Neural progenitor cell (in vitro differentiated cells): Measurements from ENCODE around the gene ZNF133. TPM values are rescaled to one million over a fixed set of nuclear protein-coding genes. Genes with fewer than 3 reads are reported as not detected.

Experiments used
- DNase-seq: peaks from one replicate; pipeline ENCODE4 v3.0.0-alpha.2; 2016; ENCODE audit warnings: low spot score
- H2AFZ ChIP-seq: fragments of 200-600 bp; sonication (generic); replicated peaks from 2 replicates; pipeline ENCODE4 v1.6.1; 2016; ENCODE audit warnings: antibody characterized with exemption
- H3F3A ChIP-seq: fragments of 200-600 bp; sonication (generic); 2 replicates; pipeline ENCODE4 v1.6.1; 2016; ENCODE audit warnings: antibody characterized with exemption, low read depth
- H3K27ac ChIP-seq: fragments of 200-600 bp; sonication (generic); 2 replicates; pipeline ENCODE4 v1.5.1; 2016; ENCODE audit warnings: mild to moderate bottlenecking
- H3K27me3 ChIP-seq: fragments of 200-600 bp; sonication (generic); 2 replicates; pipeline ENCODE4 v1.6.1; 2016; ENCODE audit warnings: mild to moderate bottlenecking, moderate library complexity
- H3K36me3 ChIP-seq: fragments of 200-600 bp; sonication (generic); 2 replicates; pipeline ENCODE4 v1.5.1; 2016
- H3K4me1 ChIP-seq: fragments of 200-600 bp; sonication (generic); 2 replicates; pipeline ENCODE4 v1.6.1; 2016; ENCODE audit warnings: mixed run types
- H3K4me2 ChIP-seq: fragments of 200-600 bp; sonication (generic); 2 replicates; pipeline ENCODE4 v1.6.1; 2016
- H3K4me3 ChIP-seq: fragments of 200-600 bp; sonication (generic); 2 replicates; pipeline ENCODE4 v1.5.1; 2016
- H3K79me2 ChIP-seq: fragments of 200-600 bp; sonication (generic); 2 replicates; pipeline ENCODE4 v1.6.1; 2016; ENCODE audit warnings: low read depth
- H3K9ac ChIP-seq: fragments of 200-600 bp; sonication (generic); 2 replicates; pipeline ENCODE4 v1.6.1; 2016
- H3K9me3 ChIP-seq: fragments of 200-600 bp; sonication (generic); 2 replicates; pipeline ENCODE4 v1.5.1; 2016; ENCODE audit warnings: low read depth
- H4K20me1 ChIP-seq: fragments of 200-600 bp; sonication (generic); 2 replicates; pipeline ENCODE4 v1.6.1; 2016; ENCODE audit warnings: low read depth
- H3K27ac Mint-ChIP-seq: 3 replicates; pipeline ENCODE4 v1.8.0; 2021; ENCODE audit warnings: mixed read lengths
- H3K27me3 Mint-ChIP-seq: 2 replicates; pipeline ENCODE4 v1.8.0; 2022; ENCODE audit warnings: low read depth, mild to moderate bottlenecking, inconsistent platforms, moderate library complexity, mixed read lengths; ENCODE audit not compliant: insufficient read depth
- H3K36me3 Mint-ChIP-seq: 3 replicates; pipeline ENCODE4 v1.8.0; 2021; ENCODE audit warnings: mixed read lengths
- H3K4me1 Mint-ChIP-seq: 3 replicates; pipeline ENCODE4 v1.8.0; 2021; ENCODE audit warnings: mixed read lengths
- H3K4me3 Mint-ChIP-seq: 3 replicates; pipeline ENCODE4 v1.8.0; 2021; ENCODE audit warnings: mild to moderate bottlenecking, moderate library complexity, mixed read lengths
- H3K9me3 Mint-ChIP-seq: 3 replicates; pipeline ENCODE4 v1.8.0; 2020; ENCODE audit warnings: mixed read lengths
- EZH2 ChIP-seq: fragments of 200-600 bp; sonication (generic); IDR thresholded peaks from 2 replicates; pipeline ENCODE4 v1.6.1; 2017; ENCODE audit warnings: antibody characterized with exemption, mild to moderate bottlenecking, moderate library complexity
- EZH2phosphoT487 ChIP-seq: fragments of 200-600 bp; sonication (generic); IDR thresholded peaks from 2 replicates; pipeline ENCODE4 v1.6.1; 2017; ENCODE audit warnings: antibody characterized with exemption
- small RNA-seq: library from RNA; depleted of rRNA; stranded (forward); fragments of <200 nt; gene quantifications from one replicate; pipeline ENCODE3, GENCODE V24; 2015
- total RNA-seq: library from RNA; depleted of rRNA; stranded (reverse); fragments of >200 nt; gene quantifications from 2 replicates; pipeline ENCODE4 v1.2.3, GENCODE V29; 2015; ENCODE audit warnings: low replicate concordance
- TF ChIP-seq, protein P1 (sequence below): fragments of 200-600 bp; sonication (generic); IDR thresholded peaks from 2 replicates; pipeline ENCODE4 v1.5.1; 2017; ENCODE audit warnings: antibody characterized with exemption, mild to moderate bottlenecking

ZNF133 gene
- total RNA-seq, 1 donor from 2014 or later: 24.8 TPM

DNA sequence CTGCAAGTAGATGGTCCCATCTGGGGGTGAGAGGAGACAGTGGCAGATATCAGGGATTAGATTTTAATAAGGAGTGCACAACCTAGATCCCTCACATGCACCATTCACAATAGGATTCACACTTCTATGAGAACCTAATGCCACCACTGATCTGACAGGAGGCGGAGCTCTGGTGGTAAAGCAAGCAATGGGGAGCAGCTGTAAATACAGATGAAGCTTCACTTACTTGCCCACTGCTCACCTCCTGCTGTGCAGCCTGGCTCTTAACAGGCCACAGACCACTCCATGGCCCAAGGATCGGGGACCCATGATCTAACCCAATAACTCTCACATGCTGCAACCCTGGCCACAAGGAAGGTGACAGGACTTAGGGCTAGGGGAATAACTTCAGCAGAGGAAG, 75.4 kb downstream of the ZNF133 start:
- DNase-seq: no peak
- peaks cover 4% of the 10 kb centered on the region for H3K27me3 Mint-ChIP-seq
- H3K27ac Mint-ChIP-seq: no peak overlapping the region
- H3F3A ChIP-seq: no peaks in the 10 kb centered on the region
- H3K4me1 ChIP-seq: no peaks in the 10 kb centered on the region
- H3K27me3 ChIP-seq: no peaks in the 10 kb centered on the region
- H3K9me3 ChIP-seq: no peaks in the 10 kb centered on the region
- no peaks in the 10 kb centered on the region for H3K4me1 Mint-ChIP-seq
- TF ChIP-seq EZH2phosphoT487: no peak
- TF ChIP-seq, protein P1, sequence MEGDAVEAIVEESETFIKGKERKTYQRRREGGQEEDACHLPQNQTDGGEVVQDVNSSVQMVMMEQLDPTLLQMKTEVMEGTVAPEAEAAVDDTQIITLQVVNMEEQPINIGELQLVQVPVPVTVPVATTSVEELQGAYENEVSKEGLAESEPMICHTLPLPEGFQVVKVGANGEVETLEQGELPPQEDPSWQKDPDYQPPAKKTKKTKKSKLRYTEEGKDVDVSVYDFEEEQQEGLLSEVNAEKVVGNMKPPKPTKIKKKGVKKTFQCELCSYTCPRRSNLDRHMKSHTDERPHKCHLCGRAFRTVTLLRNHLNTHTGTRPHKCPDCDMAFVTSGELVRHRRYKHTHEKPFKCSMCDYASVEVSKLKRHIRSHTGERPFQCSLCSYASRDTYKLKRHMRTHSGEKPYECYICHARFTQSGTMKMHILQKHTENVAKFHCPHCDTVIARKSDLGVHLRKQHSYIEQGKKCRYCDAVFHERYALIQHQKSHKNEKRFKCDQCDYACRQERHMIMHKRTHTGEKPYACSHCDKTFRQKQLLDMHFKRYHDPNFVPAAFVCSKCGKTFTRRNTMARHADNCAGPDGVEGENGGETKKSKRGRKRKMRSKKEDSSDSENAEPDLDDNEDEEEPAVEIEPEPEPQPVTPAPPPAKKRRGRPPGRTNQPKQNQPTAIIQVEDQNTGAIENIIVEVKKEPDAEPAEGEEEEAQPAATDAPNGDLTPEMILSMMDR: no peak
- TF ChIP-seq EZH2: no peak
- no peak overlapping the region for H3K27ac ChIP-seq
- H2AFZ ChIP-seq: no peak overlapping the region
- H3K9me3 Mint-ChIP-seq: peaks cover 3% of the 10 kb centered on the region
- no peaks in the 10 kb centered on the region for H3K79me2 ChIP-seq
- H3K4me2 ChIP-seq: no peak overlapping the region
- no peak overlapping the region for H3K4me3 Mint-ChIP-seq
- H3K36me3 ChIP-seq: no peaks in the 10 kb centered on the region
- H3K4me3 ChIP-seq: no peak overlapping the region
- no peak overlapping the region for H3K9ac ChIP-seq
- no peaks in the 10 kb centered on the region for H3K36me3 Mint-ChIP-seq
- H4K20me1 ChIP-seq: no peaks in the 10 kb centered on the region

DNA sequence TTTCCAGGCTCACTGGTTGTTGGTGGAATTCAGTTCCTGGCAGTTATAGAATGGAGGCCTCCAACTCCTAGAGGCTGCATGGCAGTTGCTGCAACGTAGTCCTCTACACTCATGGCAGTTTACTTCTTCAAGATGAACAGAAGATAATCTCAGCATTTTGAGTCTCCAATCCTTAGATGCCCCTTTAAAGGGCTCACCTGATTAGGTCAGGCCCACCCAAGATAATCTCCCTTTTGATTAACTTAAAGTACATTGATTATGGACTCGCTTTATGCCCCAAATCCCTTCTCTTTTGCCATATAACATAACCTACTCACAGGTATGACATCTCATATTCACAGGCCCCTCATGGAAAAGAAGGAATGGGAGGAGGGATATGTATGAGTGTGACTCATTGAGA, 76.4 kb downstream of the ZNF133 start:
- H3K4me3 ChIP-seq: no peak overlapping the region
- Mint-ChIP-seq H3K4me3 (no peak overlapping the region), H3K4me1 (no peaks in the 10 kb centered on the region), H3K9me3 (peaks cover 3% of the 10 kb centered on the region), H3K36me3 (no peaks in the 10 kb centered on the region), H3K27ac (no peak overlapping the region), H3K27me3 (peaks cover 4% of the 10 kb centered on the region)
- no peak overlapping the region for H2AFZ ChIP-seq
- no peak overlapping the region for H3K4me2 ChIP-seq
- no peaks in the 10 kb centered on the region for H3F3A ChIP-seq
- TF ChIP-seq EZH2phosphoT487: no peak
- TF ChIP-seq, protein P1: no peak
- TF ChIP-seq EZH2: no peak
- H3K27ac ChIP-seq: no peak overlapping the region
- H3K4me1 ChIP-seq: no peaks in the 10 kb centered on the region
- no peaks in the 10 kb centered on the region for H4K20me1 ChIP-seq
- H3K27me3 ChIP-seq: no peaks in the 10 kb centered on the region
- no peak for DNase-seq
- no peaks in the 10 kb centered on the region for H3K36me3 ChIP-seq
- H3K9ac ChIP-seq: no peak overlapping the region
- H3K9me3 ChIP-seq: no peaks in the 10 kb centered on the region
- H3K79me2 ChIP-seq: no peaks in the 10 kb centered on the region

Small RNA genes lying within 50 kb of the gene (small RNA-seq; reads per million reads assigned to genes)
- gene RN7SL14P (not detected), gene RNU2-56P (0.14 reads per million)

Other genes with a start within 250 kb of the ZNF133 start
- 0.25 and 0.62 TPM in 2 replicates for gene OVOL2, start 230.6 kb upstream of the ZNF133 start, total RNA-seq
- 28.5 and 29.9 TPM in 2 replicates for gene KAT14, start 150.7 kb upstream of the ZNF133 start, total RNA-seq
- 24.9 and 58.3 TPM in 2 replicates for gene PET117, start 150.7 kb upstream of the ZNF133 start, total RNA-seq
- gene DZANK1, start 178.5 kb downstream of the ZNF133 start, total RNA-seq: 5.3 and 8.3 TPM in 2 replicates
- 20.9 and 28.5 TPM in 2 replicates for gene POLR3F, start 178.9 kb downstream of the ZNF133 start, total RNA-seq
- 29.5 and 45.8 TPM in 2 replicates for gene RBBP9, start 208.7 kb downstream of the ZNF133 start, total RNA-seq
- gene SEC23B, start 219.4 kb downstream of the ZNF133 start, total RNA-seq: 55.7 and 57.2 TPM in 2 replicates